T-helper 2 cell treated with Interferon-gamma antibody and Interleukin-4, amounts not matched to agents 5 μg/mL and 100 μg/mL, for 36 hours (primary cell): Measurements from ENCODE around the gene ABHD5.
A peak's percentile ranks its signal among the peaks of the same experiment; 100 is the strongest.
"Not testable (repeated sequence)": the region's sequence is repeated elsewhere in the genome, so short reads cannot be mapped to it uniquely, and the experiment has no call there.

ENCODE experiments used
- DNase-seq: peaks from one replicate; pipeline ENCODE4 v3.0.0; 2021; ENCODE audit warnings: low spot score
- H3K27ac Mint-ChIP-seq: one replicate; pipeline ENCODE4 v1.8.0; 2021; ENCODE audit warnings: mild to moderate bottlenecking, mixed read lengths
- H3K27me3 Mint-ChIP-seq: one replicate; pipeline ENCODE4 v1.8.0; 2021; ENCODE audit warnings: low read depth, mixed read lengths
- H3K36me3 Mint-ChIP-seq: one replicate; pipeline ENCODE4 v1.8.0; 2021; ENCODE audit warnings: low read depth, mixed read lengths
- H3K4me1 Mint-ChIP-seq: one replicate; pipeline ENCODE4 v1.8.0; 2021; ENCODE audit warnings: low read depth, mixed read lengths
- H3K4me3 Mint-ChIP-seq: one replicate; pipeline ENCODE4 v1.8.0; 2022; ENCODE audit warnings: mild to moderate bottlenecking, moderate library complexity, mixed read lengths
- H3K9me3 Mint-ChIP-seq: one replicate; pipeline ENCODE4 v1.8.0; 2021; ENCODE audit warnings: mixed read lengths

ABHD5 gene

GRCh38 chr3:43690400-43691119 lies at the start of gene ABHD5:
Gene ABHD5, plus strand, starts transcription at chr3:43690938. Its CDS starts 55 bp downstream, at chr3:43690993.
- peaks cover 21% of the 10 kb centered on the region for H3K4me1 Mint-ChIP-seq
- DNase-seq = peak; percentile 93
- no peaks in the 10 kb centered on the region for H3K36me3 Mint-ChIP-seq
- no peaks in the 10 kb centered on the region for H3K9me3 Mint-ChIP-seq
- peak within 1 kb of the TSS; percentile 90 for H3K4me3 Mint-ChIP-seq
- H3K27ac Mint-ChIP-seq = peak within 1 kb of the TSS; percentile 91
- H3K27me3 Mint-ChIP-seq = peaks cover 10% of the 10 kb centered on the region

GRCh38 chr3:43641306-43642114 lies 49.2 kb upstream of the ABHD5 start:
- no peak for DNase-seq
- H3K9me3 Mint-ChIP-seq = no peaks in the 10 kb centered on the region
- peaks cover 6% of the 10 kb centered on the region for H3K4me1 Mint-ChIP-seq
- H3K27ac Mint-ChIP-seq = no peak overlapping the region
- peaks cover 18% of the 10 kb centered on the region for H3K27me3 Mint-ChIP-seq
- no peaks in the 10 kb centered on the region for H3K36me3 Mint-ChIP-seq
- no peak overlapping the region for H3K4me3 Mint-ChIP-seq

- Mint-ChIP-seq H3K4me1 (no peaks in the 10 kb centered on the region), H3K27ac (no peak overlapping the region), H3K36me3 (no peaks in the 10 kb centered on the region), H3K27me3 (peaks cover 19% of the 10 kb centered on the region), H3K9me3 (no peaks in the 10 kb centered on the region), H3K4me3 (no peak overlapping the region)
- no peak for DNase-seq
These were observed 46.3 kb upstream of the ABHD5 start for GRCh38 chr3:43644443-43644842.

- no peak overlapping the region for H3K4me3 Mint-ChIP-seq
- H3K9me3 Mint-ChIP-seq = no peaks in the 10 kb centered on the region
- H3K27me3 Mint-ChIP-seq = peaks cover 13% of the 10 kb centered on the region
- H3K36me3 Mint-ChIP-seq = no peaks in the 10 kb centered on the region
- no peak overlapping the region for H3K27ac Mint-ChIP-seq
- DNase-seq = no peak
- H3K4me1 Mint-ChIP-seq = no peaks in the 10 kb centered on the region
These were observed 43.2 kb upstream of the ABHD5 start for GRCh38 chr3:43647331-43648166.

GRCh38 chr3:43648957-43649356 lies 41.8 kb upstream of the ABHD5 start:
- H3K4me3 Mint-ChIP-seq = no peak overlapping the region

GRCh38 chr3:43649365-43649968 lies 41.3 kb upstream of the ABHD5 start:
- no peak for DNase-seq
- no peaks in the 10 kb centered on the region for H3K36me3 Mint-ChIP-seq
- H3K27ac Mint-ChIP-seq = no peak overlapping the region
- peaks cover 13% of the 10 kb centered on the region for H3K27me3 Mint-ChIP-seq
- H3K4me3 Mint-ChIP-seq = no peak overlapping the region
- no peaks in the 10 kb centered on the region for H3K9me3 Mint-ChIP-seq
- H3K4me1 Mint-ChIP-seq = no peaks in the 10 kb centered on the region

More at GRCh38 chr3:43648957-43649356, 41.8 kb upstream of the ABHD5 start:
- H3K36me3 Mint-ChIP-seq = no peaks in the 10 kb centered on the region
- no peaks in the 10 kb centered on the region for H3K4me1 Mint-ChIP-seq
- DNase-seq = no peak
- no peak overlapping the region for H3K27ac Mint-ChIP-seq
- H3K27me3 Mint-ChIP-seq = peaks cover 13% of the 10 kb centered on the region
- H3K9me3 Mint-ChIP-seq = no peaks in the 10 kb centered on the region

GRCh38 chr3:43650345-43650744 lies 40.4 kb upstream of the ABHD5 start:
- peaks cover 13% of the 10 kb centered on the region for H3K27me3 Mint-ChIP-seq
- H3K4me1 Mint-ChIP-seq = no peaks in the 10 kb centered on the region
- no peak overlapping the region for H3K4me3 Mint-ChIP-seq
- no peaks in the 10 kb centered on the region for H3K36me3 Mint-ChIP-seq
- H3K9me3 Mint-ChIP-seq = no peaks in the 10 kb centered on the region
- DNase-seq = no peak
- no peak overlapping the region for H3K27ac Mint-ChIP-seq

- H3K36me3 Mint-ChIP-seq, H3K9me3 Mint-ChIP-seq, H3K4me1 Mint-ChIP-seq, H3K27ac Mint-ChIP-seq, H3K27me3 Mint-ChIP-seq, H3K4me3 Mint-ChIP-seq, DNase-seq: not testable (repeated sequence)
These were observed 34.3 kb upstream of the ABHD5 start for GRCh38 chr3:43656390-43656789.

GRCh38 chr3:43659250-43659880 lies 31.4 kb upstream of the ABHD5 start:
- H3K36me3 Mint-ChIP-seq = no peaks in the 10 kb centered on the region
- H3K27me3 Mint-ChIP-seq = peaks cover 16% of the 10 kb centered on the region
- H3K4me1 Mint-ChIP-seq = no peaks in the 10 kb centered on the region
- no peak overlapping the region for H3K27ac Mint-ChIP-seq
- no peak for DNase-seq
- H3K9me3 Mint-ChIP-seq = no peaks in the 10 kb centered on the region
- H3K4me3 Mint-ChIP-seq = no peak overlapping the region

GRCh38 chr3:43661376-43661775 lies 29.4 kb upstream of the ABHD5 start:
- not testable (repeated sequence) for H3K4me3 Mint-ChIP-seq, DNase-seq, H3K4me1 Mint-ChIP-seq, H3K36me3 Mint-ChIP-seq, H3K27ac Mint-ChIP-seq, H3K9me3 Mint-ChIP-seq
- peaks cover 16% of the 10 kb centered on the region for H3K27me3 Mint-ChIP-seq

GRCh38 chr3:43665011-43665410 lies 25.7 kb upstream of the ABHD5 start:
- peaks cover 24% of the 10 kb centered on the region for H3K27me3 Mint-ChIP-seq
- H3K27ac Mint-ChIP-seq, H3K9me3 Mint-ChIP-seq, H3K4me1 Mint-ChIP-seq, H3K4me3 Mint-ChIP-seq, DNase-seq, H3K36me3 Mint-ChIP-seq: not testable (repeated sequence)

- H3K4me3 Mint-ChIP-seq = no peak overlapping the region
- no peak for DNase-seq
- peaks cover 15% of the 10 kb centered on the region for H3K27me3 Mint-ChIP-seq
- no peak overlapping the region for H3K27ac Mint-ChIP-seq
- H3K36me3 Mint-ChIP-seq = no peaks in the 10 kb centered on the region
- H3K9me3 Mint-ChIP-seq = no peaks in the 10 kb centered on the region
- no peaks in the 10 kb centered on the region for H3K4me1 Mint-ChIP-seq
These were observed 19.9 kb upstream of the ABHD5 start for GRCh38 chr3:43670635-43671522.
